NCI-H146 treated with DMSO at 0.1 percent for 48 hours (cell line): Measurements from ENCODE around the gene CSNK1D.

ENCODE experiments used
- DNase-seq: peaks from one replicate; lab custom pipeline; 2025; ENCODE audit not compliant: unreplicated experiment; lab: John Stamatoyannopoulos, UW

CSNK1D gene

GRCh38 chr17:82273327-82274133 lies at the start of gene CSNK1D:
Gene CSNK1D, minus strand, starts transcription at chr17:82273700. Its CDS starts 319 bp downstream, at chr17:82273381.
- DNase-seq: peak; percentile 64

- no peak for DNase-seq
Observed at GRCh38 chr17:82322526-82323453, 49.3 kb upstream of the CSNK1D start.

DNA sequence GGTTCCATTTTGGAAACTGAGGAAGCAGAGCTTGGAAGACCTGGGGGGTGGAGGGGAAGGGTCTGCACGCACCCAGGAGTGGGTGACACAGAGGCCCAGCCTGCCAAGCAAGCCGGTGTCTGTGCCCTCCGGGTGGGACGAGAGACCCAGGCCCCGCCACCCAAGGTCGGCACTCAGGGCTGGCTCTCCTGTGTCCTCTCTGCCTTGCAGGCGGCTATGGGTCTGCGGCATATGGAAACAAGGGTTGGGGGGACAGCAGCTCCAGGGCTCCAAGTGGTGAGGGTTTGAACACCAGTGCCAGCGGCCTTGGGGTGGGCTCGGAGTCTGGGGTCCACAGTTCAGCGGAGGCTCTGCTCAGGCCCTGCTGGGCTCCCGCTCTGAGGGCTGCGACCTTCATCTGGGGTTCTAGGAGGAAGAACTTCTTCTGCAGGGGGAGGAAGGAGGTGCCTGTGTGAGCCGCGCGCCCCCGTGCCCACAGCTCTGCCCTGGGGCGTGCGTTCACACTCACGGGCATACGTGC lies 48.5 kb upstream of the CSNK1D start:
- DNase-seq: no peak

GRCh38 chr17:82320956-82321927 lies 47.7 kb upstream of the CSNK1D start:
- DNase-seq: no peak

DNA sequence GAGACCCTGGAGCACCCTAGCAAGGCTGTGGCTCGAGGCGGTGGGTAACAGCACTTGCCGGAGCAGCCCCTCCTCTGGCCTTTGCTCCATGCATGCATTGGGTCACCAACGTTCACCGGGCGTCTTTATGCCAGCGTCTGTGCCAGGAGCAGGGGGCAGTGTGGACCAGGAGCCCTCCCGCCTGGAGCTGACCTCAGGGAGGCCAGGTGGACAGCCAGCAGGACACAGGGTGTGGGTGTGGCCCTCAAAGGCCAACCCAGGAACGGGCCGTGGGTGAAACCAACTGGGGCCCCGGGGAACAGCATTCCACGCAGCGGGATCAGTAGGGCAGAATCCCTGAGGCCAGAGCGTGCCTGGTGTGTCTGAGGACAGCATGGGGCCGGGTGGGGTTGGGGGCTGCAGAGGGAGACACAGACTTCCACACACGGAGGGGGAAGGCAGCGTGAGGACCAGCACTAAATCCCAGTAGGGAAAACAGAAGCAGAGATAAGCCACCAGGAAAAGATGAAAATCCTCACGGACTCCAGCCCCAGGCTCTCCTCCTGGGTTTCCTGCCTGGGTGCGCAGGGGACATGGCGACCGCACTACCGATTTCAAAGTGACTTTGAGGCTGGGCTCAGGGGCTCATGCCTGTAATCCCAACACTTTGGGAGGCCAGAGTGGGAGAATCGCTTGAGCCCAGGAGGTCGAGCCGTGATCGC lies 46.8 kb upstream of the CSNK1D start:
- DNase-seq: no peak

- no peak for DNase-seq
Observed at GRCh38 chr17:82319619-82320062, 46.1 kb upstream of the CSNK1D start.

GRCh38 chr17:82318772-82319606 lies 45.5 kb upstream of the CSNK1D start:
- DNase-seq: no peak

DNA sequence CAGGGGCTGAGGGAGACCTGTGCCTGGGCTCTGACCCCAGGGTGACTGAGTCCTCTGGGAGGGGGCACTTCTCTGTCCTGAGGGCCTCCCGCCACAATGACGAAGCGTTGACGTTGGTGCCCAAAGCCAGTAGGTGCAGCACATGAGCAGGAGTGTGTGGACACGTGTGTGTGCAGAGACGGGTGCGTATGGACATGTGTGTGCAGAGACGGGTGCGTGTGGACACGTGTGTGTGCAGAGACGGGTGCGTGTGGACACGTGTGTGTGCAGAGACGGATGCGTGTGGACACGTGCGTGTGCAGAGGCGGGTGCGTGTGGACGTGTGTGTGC lies 44.6 kb upstream of the CSNK1D start:
- no peak for DNase-seq

GRCh38 chr17:82317394-82318168 lies 44.1 kb upstream of the CSNK1D start, which contains the start of gene CD7:
Gene CD7, minus strand, starts transcription at chr17:82317608. Its CDS starts 113 bp downstream, at chr17:82317495.
- no peak for DNase-seq

- DNase-seq: no peak
Observed at GRCh38 chr17:82316651-82317393, 43.3 kb upstream of the CSNK1D start.

DNA sequence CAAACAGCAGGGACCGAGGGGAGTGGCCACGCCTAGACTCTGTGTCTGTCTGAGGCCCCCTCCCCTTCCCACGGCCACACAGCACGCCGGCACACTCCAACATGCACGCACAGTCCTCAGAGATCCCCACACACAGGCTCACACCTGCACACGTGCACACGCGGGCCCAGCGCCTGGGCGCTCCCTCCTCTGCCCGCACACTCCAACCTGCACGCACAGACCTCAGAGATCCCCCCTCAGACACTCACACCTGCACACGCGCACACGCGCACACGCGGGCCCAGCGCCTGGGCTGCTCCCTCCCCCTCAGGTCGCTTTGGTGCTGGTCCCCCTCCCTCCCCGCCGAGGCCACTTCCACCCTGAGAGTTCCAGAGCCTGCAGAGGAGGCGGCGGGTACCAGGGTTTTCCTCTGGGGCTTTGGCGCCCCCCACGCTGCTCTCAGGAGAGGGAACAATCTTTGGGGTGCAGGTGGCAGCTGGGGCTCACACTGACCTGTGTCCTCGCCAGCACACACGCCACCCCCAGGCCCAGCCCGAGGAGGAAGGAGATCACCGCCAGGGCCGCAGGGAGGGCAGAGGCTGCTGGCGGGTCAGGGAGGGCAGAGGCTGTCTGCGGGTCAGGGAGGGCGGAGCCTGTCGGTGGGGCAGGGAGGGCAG lies 42.3 kb upstream of the CSNK1D start:
- DNase-seq: no peak

DNA sequence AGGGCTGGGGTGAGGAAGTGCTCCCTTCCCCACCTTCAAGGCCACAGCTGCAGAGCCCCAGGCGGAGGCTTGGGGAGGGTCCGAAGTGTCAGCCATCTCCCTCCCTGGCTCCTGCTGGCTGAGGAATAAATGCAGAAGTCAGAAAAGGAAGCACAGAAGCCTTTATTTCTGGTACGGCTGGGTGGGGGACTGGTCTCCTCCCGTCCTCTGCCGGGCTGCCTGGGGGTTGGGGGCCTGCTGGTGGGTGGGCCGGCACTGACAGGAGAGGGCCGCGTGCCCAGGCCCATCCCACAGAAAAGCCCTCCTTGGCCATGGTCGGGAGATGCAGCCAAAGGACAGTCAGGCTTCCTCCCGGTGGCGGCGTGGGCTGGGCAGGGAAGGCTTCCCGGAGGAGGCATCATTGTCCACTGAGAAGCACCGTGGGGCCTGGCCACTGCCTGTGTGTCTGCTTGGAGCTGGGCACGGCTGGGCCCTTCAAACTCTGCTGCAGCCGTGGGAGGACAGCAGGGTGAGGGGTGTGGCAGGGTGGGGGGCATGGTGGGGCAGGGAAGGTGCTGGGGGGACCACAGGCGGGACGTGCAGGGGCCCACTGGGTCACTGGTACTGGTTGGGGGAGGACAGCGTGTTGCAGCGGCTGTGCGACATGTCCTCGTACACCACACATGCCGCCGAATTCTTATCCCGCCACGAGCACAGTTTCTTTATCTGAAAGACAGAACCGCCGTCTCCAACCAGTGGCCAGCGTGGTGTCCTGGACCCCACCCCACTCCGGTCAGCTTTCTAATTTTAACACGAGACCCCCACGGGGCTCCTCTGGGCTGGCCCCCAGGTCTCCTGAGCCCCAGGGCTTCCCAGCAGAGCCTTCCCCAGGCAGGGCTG lies 41.5 kb upstream of the CSNK1D start:
- no peak for DNase-seq

GRCh38 chr17:82314012-82314726 lies 40.7 kb upstream of the CSNK1D start:
- DNase-seq: no peak

DNA sequence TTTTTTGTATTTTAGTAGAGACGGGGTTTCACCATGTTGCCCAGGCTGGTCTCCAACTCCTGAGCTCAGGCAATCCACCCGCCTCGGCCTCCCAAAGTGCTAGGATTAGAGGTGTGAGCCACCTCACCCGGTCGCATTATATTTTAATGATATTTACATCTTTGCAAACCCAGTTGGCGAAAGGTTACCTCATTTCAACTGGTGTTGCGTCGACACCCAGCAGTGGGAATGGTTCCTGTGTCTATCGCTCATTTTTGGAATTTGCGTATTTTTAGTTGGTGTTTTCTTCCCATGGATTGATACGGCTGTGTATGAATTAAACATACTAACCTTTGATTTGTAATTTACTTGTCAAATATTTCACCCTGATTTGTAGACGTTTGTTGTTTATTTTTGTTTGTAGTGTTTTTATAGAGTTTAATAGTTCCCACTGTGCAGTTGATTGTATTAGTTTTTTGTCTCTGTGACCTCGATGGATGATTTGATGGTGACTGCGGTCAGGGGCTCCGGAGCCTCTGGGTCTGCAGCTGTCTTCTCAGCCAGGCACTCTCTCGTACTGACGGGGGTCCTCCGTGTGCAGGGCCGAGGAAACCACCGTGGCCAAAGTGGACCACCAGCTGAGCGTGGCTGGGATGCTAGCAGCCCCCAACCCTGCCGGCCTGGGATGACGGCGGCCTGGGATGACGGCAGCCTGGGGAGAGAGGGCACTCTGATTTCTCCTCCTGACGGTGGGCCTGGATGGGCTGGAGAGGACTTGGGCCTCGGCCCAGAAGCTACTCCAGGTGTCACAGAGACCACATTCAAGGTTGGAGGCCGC lies 39.9 kb upstream of the CSNK1D start:
- DNase-seq: no peak

DNA sequence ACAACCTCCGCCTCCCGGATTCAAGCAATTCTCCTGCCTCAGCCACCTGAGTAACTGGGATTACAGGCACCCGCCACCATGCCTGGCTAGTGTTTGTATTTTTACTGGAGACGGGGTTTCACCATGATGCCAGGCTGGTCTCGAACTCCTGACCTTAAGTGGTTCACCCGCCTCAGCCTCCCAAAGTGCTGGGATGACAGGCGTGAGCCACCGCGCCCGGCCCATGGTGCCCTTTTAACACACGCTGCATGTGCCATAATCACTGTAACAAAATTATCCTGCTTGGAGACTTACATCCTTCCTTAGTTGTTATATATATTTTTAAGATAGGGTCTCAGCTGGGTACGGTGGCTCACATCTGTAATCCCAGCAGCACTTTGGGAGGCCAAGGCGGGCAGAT lies 38.5 kb upstream of the CSNK1D start:
- no peak for DNase-seq
